ENCODE results near the gene CLPSL2.

GRCh38 chr6:35746516-35746915 lies 29.9 kb upstream of the CLPSL2 start:
- no peak for TF ChIP-seq CTCF (IDR thresholded peaks at IDR 0.05; ENCODE audit: low read length)
- no peak for TF ChIP-seq EZH2 (optimal IDR thresholded peaks at IDR 0.05; ENCODE audit: low read depth, low read length)
- no peak for TF ChIP-seq EZH2phosphoT487 (IDR thresholded peaks at IDR 0.05; ENCODE audit: low read length)

Data from MM.1S (cell line).